ACHN (cell line): ENCODE measurements around the gene PTAR1.
A peak's percentile ranks its signal among the peaks of the same experiment; 100 is the strongest.
"Not testable (repeated sequence)": the region's sequence is repeated elsewhere in the genome, so short reads cannot be mapped to it uniquely, and the experiment has no call there.

Experiments used
- DNase-seq: peaks from one replicate; pipeline ENCODE4 v3.0.0-alpha.2; 2015
- in situ Hi-C: cut with HindIII; loops from 2 replicates; pipeline ENCODE4 v1.10.0; 2017; ENCODE audit warnings: low sequenced_read_pairs, low pct_ligation_motif_present, low pct_unique_long_range_greater_than_20kb

Gene PTAR1, protein sequence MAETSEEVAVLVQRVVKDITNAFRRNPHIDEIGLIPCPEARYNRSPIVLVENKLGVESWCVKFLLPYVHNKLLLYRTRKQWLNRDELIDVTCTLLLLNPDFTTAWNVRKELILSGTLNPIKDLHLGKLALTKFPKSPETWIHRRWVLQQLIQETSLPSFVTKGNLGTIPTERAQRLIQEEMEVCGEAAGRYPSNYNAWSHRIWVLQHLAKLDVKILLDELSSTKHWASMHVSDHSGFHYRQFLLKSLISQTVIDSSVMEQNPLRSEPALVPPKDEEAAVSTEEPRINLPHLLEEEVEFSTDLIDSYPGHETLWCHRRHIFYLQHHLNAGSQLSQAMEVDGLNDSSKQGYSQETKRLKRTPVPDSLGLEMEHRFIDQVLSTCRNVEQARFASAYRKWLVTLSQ

DNA sequence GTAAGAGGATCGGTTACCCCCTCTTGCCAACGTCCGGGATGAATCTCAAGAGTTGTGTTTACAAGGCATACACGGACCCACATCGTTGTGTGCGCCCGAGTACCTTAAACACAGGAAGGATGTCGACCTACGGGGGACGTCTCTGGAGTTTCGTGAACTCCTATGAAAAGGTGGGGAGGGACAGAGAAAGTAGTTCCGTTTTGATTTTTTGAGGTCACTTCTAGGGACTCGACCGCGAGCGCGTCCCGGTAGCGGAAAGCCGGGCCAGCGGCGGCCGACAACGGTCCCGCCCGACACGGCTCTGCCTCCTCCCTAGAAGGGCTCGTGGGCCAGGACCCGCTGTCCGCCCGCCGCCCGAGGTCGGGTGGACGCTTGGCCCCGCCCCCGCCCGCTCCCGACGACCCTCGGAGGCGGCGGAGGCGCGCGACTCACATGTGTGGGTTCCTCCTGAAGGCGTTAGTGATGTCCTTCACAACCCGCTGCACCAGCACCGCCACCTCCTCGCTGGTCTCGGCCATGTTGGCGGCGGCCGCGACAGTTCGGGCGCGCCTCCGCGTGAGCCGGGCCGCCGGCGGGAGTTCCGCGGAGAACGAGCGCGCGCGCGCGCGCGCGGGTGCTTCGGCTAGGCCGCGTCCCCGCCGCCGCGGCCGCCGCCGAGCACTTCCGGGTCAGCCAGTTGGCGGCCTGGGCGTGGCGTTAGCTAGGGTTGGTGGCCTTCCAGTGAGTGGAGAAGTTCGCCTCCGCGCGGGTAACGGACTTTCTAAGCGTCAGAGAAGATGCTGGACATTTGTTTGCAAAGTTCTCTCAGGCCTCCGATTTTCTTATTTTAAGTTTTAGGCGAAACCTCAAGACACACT is at the start of gene PTAR1:
Gene PTAR1 (minus strand): TSS at position 591 of the 857 bp plus-strand sequence. CDS start 73 bp downstream, at position 518.
- peak; percentile 90 for DNase-seq
- in situ Hi-C loops = no loop called here

DNA sequence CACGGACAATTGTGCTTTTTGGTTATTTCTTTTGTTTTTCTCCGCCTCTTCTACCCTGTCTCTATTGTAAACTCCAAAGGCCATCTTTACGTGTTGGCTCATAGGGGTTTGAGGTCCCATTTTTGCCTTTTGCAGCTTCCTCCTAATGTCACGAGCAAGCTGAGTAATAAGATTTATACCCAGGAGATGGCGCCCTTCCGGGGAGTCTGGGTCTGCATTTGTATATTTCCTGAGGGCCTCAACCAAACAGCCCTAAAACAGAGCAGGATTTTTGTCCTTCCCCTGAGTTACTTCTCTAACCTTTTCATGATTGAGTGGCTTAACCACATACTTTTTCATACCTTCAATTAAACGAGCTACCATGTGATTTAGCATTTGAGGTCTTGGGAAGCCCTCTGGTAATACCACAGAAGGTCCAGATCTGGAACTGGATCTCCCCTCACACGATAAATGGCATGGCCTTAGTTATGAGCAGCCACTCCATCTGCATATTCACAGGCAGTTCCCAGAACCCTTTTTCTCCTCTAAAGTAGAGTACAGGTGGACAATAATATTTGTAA is 49.6 kb upstream of the PTAR1 start:
- in situ Hi-C loops = no loop called here
- DNase-seq = peak; percentile 26

GRCh38 chr9:69806627-69807026 is 46.8 kb upstream of the PTAR1 start:
- no peak for DNase-seq
- in situ Hi-C loops = no loop called here

- in situ Hi-C loops = no loop called here
Measured at GRCh38 chr9:69805962-69806515, 46.2 kb upstream of the PTAR1 start.

GRCh38 chr9:69801989-69802388 is 42.2 kb upstream of the PTAR1 start:
- in situ Hi-C loops = no loop called here
- DNase-seq = no peak

More at GRCh38 chr9:69805962-69806515, 46.2 kb upstream of the PTAR1 start:
- no peak for DNase-seq

GRCh38 chr9:69800027-69800426 is 40.2 kb upstream of the PTAR1 start:
- DNase-seq, in situ Hi-C loops: not testable (repeated sequence)

DNA sequence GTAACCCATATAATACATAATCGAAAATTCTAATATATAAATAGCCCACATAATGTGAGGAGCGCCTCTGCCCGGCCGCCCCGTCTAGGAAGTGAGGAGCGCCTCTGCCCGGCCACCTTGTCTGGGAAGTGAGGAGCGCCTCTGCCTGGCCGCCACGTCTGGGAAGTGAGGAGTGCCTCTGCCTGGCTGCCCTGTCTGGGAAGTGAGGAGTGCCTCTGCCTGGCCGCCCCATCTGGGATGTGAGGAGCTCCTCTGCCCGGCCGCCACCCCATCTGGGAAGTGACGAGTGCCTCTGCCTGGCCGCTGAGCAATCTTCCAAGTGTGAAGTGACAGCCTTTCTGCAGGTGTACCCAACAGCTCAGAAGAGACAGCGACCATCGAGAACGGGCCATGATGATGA is 39.7 kb upstream of the PTAR1 start:
- in situ Hi-C loops, DNase-seq: not testable (repeated sequence)

- in situ Hi-C loops = no loop called here
- no peak for DNase-seq
Measured at GRCh38 chr9:69798744-69799143, 38.9 kb upstream of the PTAR1 start.

DNA sequence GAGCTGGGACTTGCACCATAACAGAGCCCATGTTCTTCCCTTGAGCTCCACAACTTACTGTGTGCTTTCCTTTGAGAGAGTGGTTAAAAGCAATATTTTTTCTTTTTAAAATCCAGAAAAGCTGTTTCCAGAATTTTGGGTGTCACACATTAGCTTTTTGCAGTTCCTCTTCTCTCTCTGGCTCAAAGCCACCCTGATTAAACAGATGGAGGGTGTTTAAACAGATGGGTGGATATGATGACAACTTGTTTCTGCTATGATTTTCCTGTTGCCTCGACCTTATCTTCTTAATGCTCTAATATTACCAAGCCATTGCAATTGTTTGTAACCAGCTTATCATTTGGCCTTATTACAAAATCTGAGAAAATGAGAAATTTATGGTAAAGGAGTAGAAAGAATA is 37.9 kb upstream of the PTAR1 start:
- DNase-seq = no peak
- in situ Hi-C loops = no loop called here

GRCh38 chr9:69794356-69794755 is 34.5 kb upstream of the PTAR1 start:
- in situ Hi-C loops = no loop called here
- no peak for DNase-seq

DNA sequence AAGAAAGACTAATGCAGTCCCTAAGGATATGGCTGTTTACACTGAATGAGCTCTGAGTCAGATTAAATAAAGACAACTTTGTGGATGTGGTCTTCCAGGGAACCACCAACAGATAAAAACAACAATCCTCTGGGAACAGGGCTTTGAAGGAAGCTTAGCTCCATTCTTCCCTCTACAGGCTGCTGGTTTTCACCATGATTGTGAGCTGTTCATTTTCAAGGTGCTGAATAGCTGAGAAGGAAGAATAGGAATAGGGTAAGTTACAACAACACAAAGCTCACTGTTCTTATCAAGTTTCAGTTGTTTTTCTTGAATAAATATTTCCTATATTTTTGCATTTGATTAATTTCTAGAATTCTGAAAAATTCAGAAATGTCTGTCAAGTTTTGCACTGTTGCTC is 25.9 kb upstream of the PTAR1 start:
- peak; percentile 24 for DNase-seq

DNA sequence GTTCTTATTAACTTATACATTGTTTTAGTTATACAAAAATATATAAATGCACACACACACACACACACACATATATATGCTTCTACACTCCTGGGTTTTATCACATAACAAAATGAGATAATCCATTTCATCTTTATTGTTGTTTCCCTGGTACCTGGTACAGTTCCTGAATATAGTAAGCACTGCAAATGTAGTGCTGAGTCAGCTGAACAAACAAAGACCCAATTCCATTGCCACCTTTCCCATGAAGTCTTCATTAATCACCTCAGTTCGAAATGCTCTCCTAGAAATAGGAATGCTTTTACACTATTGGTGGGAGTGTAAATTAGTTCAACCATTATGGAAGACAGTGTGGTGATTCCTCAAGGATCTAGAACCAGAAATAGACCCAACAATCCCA is 13.4 kb upstream of the PTAR1 start:
- in situ Hi-C loops = no loop called here
- no peak for DNase-seq

More for the DNA sequence above, 25.9 kb upstream of the PTAR1 start:
- in situ Hi-C loops = no loop called here

GRCh38 chr9:69771775-69772418 is 12.1 kb upstream of the PTAR1 start:
- in situ Hi-C loops = no loop called here
- no peak for DNase-seq

DNA sequence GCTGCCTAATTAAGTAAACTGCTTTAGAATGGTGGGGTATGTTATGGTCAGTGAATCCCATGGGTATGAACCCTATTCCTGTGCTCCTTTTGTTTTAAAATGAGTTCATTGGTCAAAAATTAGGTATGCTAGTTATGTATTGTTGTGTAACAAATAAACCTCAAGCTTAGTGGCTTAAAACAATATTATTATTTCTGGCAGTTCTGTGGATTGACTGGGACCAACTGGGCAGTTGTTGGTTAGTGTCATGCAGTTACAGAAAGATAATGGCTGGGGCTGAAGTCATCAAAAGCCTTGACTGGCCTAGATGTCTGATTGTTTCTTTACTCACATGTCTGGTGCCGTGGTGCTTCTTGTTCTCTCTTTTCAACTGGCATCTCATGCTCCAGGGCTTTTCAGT is 8.9 kb upstream of the PTAR1 start:
- in situ Hi-C loops = no loop called here
- no peak for DNase-seq

DNA sequence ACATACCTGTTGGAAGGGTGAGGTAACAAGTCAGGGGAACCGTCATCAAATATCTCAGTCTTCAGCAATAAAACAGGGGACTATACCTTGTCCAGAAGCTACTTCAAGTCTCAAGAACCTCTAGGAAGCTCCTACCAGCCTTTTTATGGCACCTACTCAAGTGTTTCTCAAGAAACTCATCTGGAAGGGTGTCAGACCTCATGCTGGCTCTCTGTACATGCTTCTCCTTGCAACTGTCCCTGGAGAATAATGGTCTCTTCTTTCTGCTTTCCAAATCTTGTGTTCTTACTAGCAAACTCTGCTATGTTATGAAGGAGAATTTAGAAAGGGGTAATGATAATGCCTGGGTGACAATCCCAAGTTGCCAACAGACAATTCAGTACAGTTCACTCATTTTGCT is 8.3 kb upstream of the PTAR1 start:
- in situ Hi-C loops = no loop called here
- no peak for DNase-seq

- in situ Hi-C loops = not testable (repeated sequence)
- peak; percentile 9 for DNase-seq
Measured at GRCh38 chr9:69763862-69764261, 4.1 kb upstream of the PTAR1 start.

GRCh38 chr9:69762527-69762926 is 2.7 kb upstream of the PTAR1 start:
- in situ Hi-C loops = no loop called here
- no peak for DNase-seq

DNA sequence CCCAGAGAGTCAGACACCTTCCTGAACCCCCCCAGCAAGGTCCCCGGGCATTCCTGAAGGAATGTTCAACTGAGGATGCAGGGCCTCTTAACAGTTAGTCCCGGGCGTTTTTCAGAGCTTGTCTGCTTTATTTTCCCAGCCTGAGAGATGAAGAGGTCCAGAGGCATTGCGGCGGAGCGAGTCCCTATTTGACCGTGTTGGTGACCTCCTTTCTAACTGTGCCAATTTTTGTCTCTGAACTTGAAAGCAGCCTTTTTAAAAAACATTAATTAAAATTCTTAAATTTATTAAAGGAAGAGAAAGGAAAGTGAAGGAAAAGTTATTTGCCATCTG is 433 bp upstream of the PTAR1 start:
- DNase-seq = no peak
- in situ Hi-C loops = no loop called here

DNA sequence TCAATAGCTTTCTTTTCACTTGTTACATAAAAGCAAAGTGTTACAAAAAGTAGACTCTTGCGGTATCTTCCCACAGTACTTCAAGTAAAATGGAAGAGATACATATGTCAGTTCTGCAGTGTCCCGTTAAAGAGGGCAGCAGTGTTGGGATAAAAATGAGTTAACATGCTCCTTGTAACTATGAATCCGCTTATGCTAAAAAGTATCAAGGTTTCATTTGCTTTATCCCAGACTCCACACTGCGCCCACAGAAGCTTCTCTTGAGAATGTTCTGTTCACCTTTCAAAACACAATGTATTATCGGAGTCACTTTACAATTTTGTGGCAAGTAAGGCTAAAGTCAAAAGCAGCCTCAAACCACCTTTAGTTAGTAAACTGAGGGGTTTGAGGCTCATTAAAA is 790 bp downstream of the PTAR1 start:
- DNase-seq = no peak
- in situ Hi-C loops = no loop called here
